Karpas-422 (cell line): ENCODE measurements around the gene AMBRA1. TPM values are rescaled to one million over a fixed set of nuclear protein-coding genes. Genes with fewer than 3 reads are reported as not detected.
"Not testable (repeated sequence)": the region's sequence is repeated elsewhere in the genome, so short reads cannot be mapped to it uniquely, and the experiment has no call there.

Source experiments
- DNase-seq: peaks from one replicate; pipeline ENCODE4 v3.0.0-alpha.2; 2015
- H2AFZ ChIP-seq: fragments of 200-600 bp; sonication (generic); 2 replicates; pipeline ENCODE4 v1.6.1; 2014; ENCODE audit warnings: antibody characterized with exemption, low read length, mixed read lengths
- H3K27ac ChIP-seq: fragments of 200-600 bp; sonication (generic); 2 replicates; pipeline ENCODE4 v1.5.1; 2014; ENCODE audit warnings: mild to moderate bottlenecking, low read length, moderate library complexity
- H3K27me3 ChIP-seq: fragments of 200-600 bp; sonication (generic); 2 replicates; pipeline ENCODE4 v1.6.1; 2014; ENCODE audit warnings: low read length, mixed read lengths
- H3K36me3 ChIP-seq: fragments of 200-600 bp; sonication (generic); 2 replicates; pipeline ENCODE4 v1.6.1; 2014; ENCODE audit warnings: low read length, mixed read lengths; ENCODE audit not compliant: insufficient read depth
- H3K4me1 ChIP-seq: fragments of 200-600 bp; sonication (generic); 2 replicates; pipeline ENCODE4 v1.6.1; 2014; ENCODE audit warnings: mild to moderate bottlenecking, low read length, mixed read lengths
- H3K4me2 ChIP-seq: fragments of 200-600 bp; sonication (generic); 2 replicates; pipeline ENCODE4 v1.6.1; 2014; ENCODE audit warnings: low read length, low read depth, mild to moderate bottlenecking; ENCODE audit not compliant: poor library complexity, severe bottlenecking
- H3K4me3 ChIP-seq: fragments of 200-600 bp; sonication (generic); 2 replicates; pipeline ENCODE4 v1.5.1; 2014; ENCODE audit warnings: mild to moderate bottlenecking, antibody characterized with exemption, low read length, mixed read lengths
- H3K79me2 ChIP-seq: fragments of 200-600 bp; sonication (generic); 2 replicates; pipeline ENCODE4 v1.6.1; 2014; ENCODE audit warnings: mild to moderate bottlenecking, low read length, mixed read lengths
- H3K9ac ChIP-seq: fragments of 200-600 bp; sonication (generic); 2 replicates; pipeline ENCODE4 v1.6.0; 2014; ENCODE audit warnings: low read length
- H3K9me2 ChIP-seq: fragments of 200-600 bp; sonication (generic), shearing (Covaris generic); replicated peaks from 2 replicates; pipeline ENCODE4 v1.6.0; 2014; ENCODE audit warnings: mild to moderate bottlenecking, low read length, moderate library complexity; ENCODE audit not compliant: insufficient read depth
- H3K9me3 ChIP-seq: fragments of 300-700, 200-600 bp; sonication (generic); 2 replicates; pipeline ENCODE4 v1.6.1; 2014; ENCODE audit warnings: low read length, mixed read lengths
- H4K20me1 ChIP-seq: fragments of 200-600 bp; sonication (generic); 2 replicates; pipeline ENCODE4 v1.6.1; 2014; ENCODE audit warnings: mild to moderate bottlenecking, antibody characterized with exemption, low read length, low read depth; ENCODE audit not compliant: insufficient read depth
- total RNA-seq: library from RNA; depleted of rRNA; stranded (reverse); fragments of >200 nt; shearing (Covaris generic); gene quantifications from 2 replicates; pipeline ENCODE4 v1.2.3, GENCODE V29; 2014; ENCODE audit warnings: low replicate concordance

AMBRA1 gene
- total RNA-seq, 1 experiment from 2014 or later: 30.3 TPM

GRCh38 chr11:46522682-46523281, 71.0 kb downstream of the AMBRA1 start:
- no peak overlapping the region for H3K27ac ChIP-seq
- H3K27me3 ChIP-seq: no peaks in the 10 kb centered on the region
- no peaks in the 10 kb centered on the region for H3K9me2 ChIP-seq
- H3K9me3 ChIP-seq: peaks cover 3% of the 10 kb centered on the region; the same call in 1 of the 2 replicates
- no peak overlapping the region for H3K9ac ChIP-seq
- H4K20me1 ChIP-seq: peaks cover 4% of the 10 kb centered on the region; the same call in 1 of the 2 replicates
- no peak overlapping the region for H2AFZ ChIP-seq
- no peak overlapping the region for H3K4me3 ChIP-seq
- DNase-seq: no peak
- peaks cover 22% of the 10 kb centered on the region for H3K4me1 ChIP-seq
- peak overlapping the region; percentile 23 for H3K4me2 ChIP-seq
- peaks cover 8% of the 10 kb centered on the region for H3K36me3 ChIP-seq
- peaks cover 85% of the 10 kb centered on the region for H3K79me2 ChIP-seq

DNA sequence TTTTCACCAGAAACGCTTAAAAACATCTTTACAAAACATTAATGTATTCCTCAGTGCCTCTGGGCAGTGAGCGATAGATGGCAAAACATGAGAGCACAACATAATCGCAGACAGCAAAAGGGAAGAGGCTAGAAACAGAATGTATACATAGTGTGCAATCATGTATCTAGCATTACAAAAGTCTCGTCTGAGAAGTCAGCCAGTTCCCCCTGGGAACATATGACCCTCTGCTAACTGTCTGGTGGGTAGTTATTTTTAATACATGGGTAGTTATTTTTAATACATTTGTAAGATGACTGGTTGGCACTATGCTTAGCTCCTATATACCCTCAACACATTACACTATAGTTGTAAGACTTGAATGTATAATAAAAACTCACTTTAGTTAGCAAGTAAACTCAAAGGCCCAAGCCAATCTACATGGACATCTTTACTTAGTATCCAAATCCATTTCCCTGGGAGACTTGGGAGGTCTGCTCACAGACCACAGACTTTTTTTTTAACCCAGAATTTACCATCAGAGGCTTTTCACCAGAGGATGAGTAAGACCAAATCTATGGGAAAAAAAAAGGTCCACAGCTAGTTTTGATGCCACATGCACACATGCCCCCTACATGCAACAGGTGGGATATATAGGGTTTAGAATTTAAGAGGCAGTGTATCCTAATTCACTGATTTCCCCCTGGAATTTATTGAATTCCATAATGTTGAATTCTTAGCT, 71.7 kb downstream of the AMBRA1 start:
- H3K4me1 ChIP-seq: peaks cover 22% of the 10 kb centered on the region
- H2AFZ ChIP-seq: no peak overlapping the region
- H3K4me3 ChIP-seq: no peak overlapping the region
- H4K20me1 ChIP-seq: peaks cover 4% of the 10 kb centered on the region; the same call in 1 of the 2 replicates
- H3K27me3 ChIP-seq: no peaks in the 10 kb centered on the region
- no peak overlapping the region for H3K9ac ChIP-seq
- H3K9me3 ChIP-seq: peaks cover 3% of the 10 kb centered on the region; the same call in 1 of the 2 replicates
- peak; percentile 71 for DNase-seq
- peak overlapping the region; percentile 23 for H3K4me2 ChIP-seq
- H3K79me2 ChIP-seq: peaks cover 80% of the 10 kb centered on the region
- no peaks in the 10 kb centered on the region for H3K9me2 ChIP-seq
- H3K36me3 ChIP-seq: peaks cover 6% of the 10 kb centered on the region
- no peak overlapping the region for H3K27ac ChIP-seq

- Histone ChIP-seq H3K4me3 (no peak overlapping the region), H4K20me1 (peaks cover 4% of the 10 kb centered on the region; the same call in 1 of the 2 replicates), H3K9ac (no peak overlapping the region), H3K9me2 (no peaks in the 10 kb centered on the region), H3K36me3 (no peaks in the 10 kb centered on the region), H3K27me3 (no peaks in the 10 kb centered on the region), H3K79me2 (peaks cover 77% of the 10 kb centered on the region), H2AFZ (no peak overlapping the region), H3K4me1 (peaks cover 22% of the 10 kb centered on the region), H3K4me2 (no peak overlapping the region), H3K9me3 (no peaks in the 10 kb centered on the region), H3K27ac (no peak overlapping the region)
- no peak for DNase-seq
Observed at GRCh38 chr11:46520971-46521745, 72.7 kb downstream of the AMBRA1 start.

- no peak overlapping the region for H3K4me3 ChIP-seq
- H3K27ac ChIP-seq: no peak overlapping the region
- peaks cover 77% of the 10 kb centered on the region for H3K79me2 ChIP-seq
- no peak overlapping the region for H2AFZ ChIP-seq
- no peak overlapping the region for H3K9ac ChIP-seq
- no peak overlapping the region for H3K4me2 ChIP-seq
- H3K9me3 ChIP-seq: no peaks in the 10 kb centered on the region
- H3K27me3 ChIP-seq: no peaks in the 10 kb centered on the region
- H4K20me1 ChIP-seq: peaks cover 4% of the 10 kb centered on the region; the same call in 1 of the 2 replicates
- DNase-seq: no peak
- no peaks in the 10 kb centered on the region for H3K36me3 ChIP-seq
- peaks cover 22% of the 10 kb centered on the region for H3K4me1 ChIP-seq
- no peaks in the 10 kb centered on the region for H3K9me2 ChIP-seq
Observed at GRCh38 chr11:46519351-46519750, 74.5 kb downstream of the AMBRA1 start.

DNA sequence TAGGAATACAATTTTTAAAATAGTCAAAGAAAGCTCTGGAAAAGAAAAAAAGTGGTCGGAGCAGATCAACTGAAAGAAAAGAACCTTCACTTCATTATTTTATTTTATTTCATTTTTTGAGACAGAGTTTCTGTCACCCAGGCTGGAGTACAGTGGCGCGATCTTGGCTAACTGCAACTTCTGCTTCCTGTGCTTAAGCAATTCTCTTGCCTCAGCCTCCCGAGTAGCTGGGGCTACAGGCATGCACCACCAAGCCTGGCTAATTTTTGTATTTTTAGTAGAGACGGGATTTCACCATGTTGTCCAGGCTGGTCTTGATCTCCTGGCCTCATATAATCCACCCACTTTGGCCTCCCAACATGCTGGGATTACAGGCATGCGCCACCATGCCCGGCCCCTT, 74.9 kb downstream of the AMBRA1 start:
- H3K9ac ChIP-seq, H3K4me2 ChIP-seq, H3K9me3 ChIP-seq, DNase-seq, H3K4me3 ChIP-seq, H3K36me3 ChIP-seq, H3K9me2 ChIP-seq, H3K27ac ChIP-seq, H2AFZ ChIP-seq, H3K27me3 ChIP-seq, H4K20me1 ChIP-seq: not testable (repeated sequence)
- peaks cover 77% of the 10 kb centered on the region for H3K79me2 ChIP-seq
- peaks cover 22% of the 10 kb centered on the region for H3K4me1 ChIP-seq

GRCh38 chr11:46514370-46514769, 79.5 kb downstream of the AMBRA1 start:
- Histone ChIP-seq H3K4me3 (no peak overlapping the region), H3K4me1 (no peaks in the 10 kb centered on the region), H3K27ac (no peak overlapping the region), H3K79me2 (peaks cover 56% of the 10 kb centered on the region), H3K9me2 (no peaks in the 10 kb centered on the region), H3K36me3 (no peaks in the 10 kb centered on the region), H3K4me2 (no peak overlapping the region), H4K20me1 (no peaks in the 10 kb centered on the region), H2AFZ (no peak overlapping the region), H3K9ac (no peak overlapping the region), H3K27me3 (no peaks in the 10 kb centered on the region), H3K9me3 (no peaks in the 10 kb centered on the region)
- DNase-seq: no peak

DNA sequence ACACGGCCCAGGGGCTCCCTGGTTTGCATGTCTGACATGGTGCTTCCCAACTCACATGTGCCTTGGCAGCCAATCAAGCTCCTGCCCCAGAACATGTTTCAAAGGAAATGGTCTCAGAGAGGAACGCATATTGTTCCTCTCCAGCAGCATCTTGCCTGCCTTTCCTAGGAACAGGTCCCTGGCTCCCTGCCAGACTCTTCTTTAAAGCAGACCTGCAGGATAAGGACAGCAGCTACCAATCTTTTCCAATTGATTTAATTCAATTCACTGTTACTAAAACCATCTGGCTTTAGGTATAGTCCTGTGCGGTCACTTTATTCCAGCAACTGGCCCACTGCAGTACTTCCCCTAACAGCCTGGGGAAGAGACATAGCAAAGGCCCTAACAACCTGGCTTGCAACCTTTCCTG, 79.9 kb downstream of the AMBRA1 start:
- Histone ChIP-seq H3K4me1 (no peaks in the 10 kb centered on the region), H3K9me3 (no peaks in the 10 kb centered on the region), H3K9ac (no peak overlapping the region), H3K79me2 (peaks cover 52% of the 10 kb centered on the region), H3K27me3 (no peaks in the 10 kb centered on the region), H3K36me3 (no peaks in the 10 kb centered on the region), H3K4me3 (no peak overlapping the region), H3K4me2 (no peak overlapping the region), H2AFZ (no peak overlapping the region), H4K20me1 (no peaks in the 10 kb centered on the region), H3K9me2 (no peaks in the 10 kb centered on the region), H3K27ac (no peak overlapping the region)
- DNase-seq: no peak

GRCh38 chr11:46512261-46512881, 81.5 kb downstream of the AMBRA1 start:
- Histone ChIP-seq H3K9me3 (no peaks in the 10 kb centered on the region), H3K4me3 (no peak overlapping the region), H3K9ac (no peak overlapping the region), H3K27me3 (no peaks in the 10 kb centered on the region), H3K4me2 (no peak overlapping the region), H3K9me2 (no peaks in the 10 kb centered on the region), H3K27ac (no peak overlapping the region), H3K36me3 (no peaks in the 10 kb centered on the region; the same call in 1 of the 2 replicates), H2AFZ (no peak overlapping the region), H3K4me1 (no peaks in the 10 kb centered on the region), H4K20me1 (no peaks in the 10 kb centered on the region), H3K79me2 (peaks cover 41% of the 10 kb centered on the region)
- no peak for DNase-seq
